GM12864 (cell line): ENCODE data around the gene SLC39A11.

ENCODE experiments used
- DNase-seq: peaks from one replicate; pipeline ENCODE4 v3.0.0-alpha.2; 2011; ENCODE audit warnings: low read depth
- H3K4me3 ChIP-seq: 2 replicates; pipeline ENCODE4 v1.5.1; 2011; ENCODE audit warnings: mild to moderate bottlenecking, low read depth, low read length, control low read depth
- CTCF ChIP-seq: IDR thresholded peaks from 2 replicates; pipeline ENCODE4 v1.5.1; 2011; ENCODE audit warnings: low read depth, mild to moderate bottlenecking, moderate library complexity, low read length, control low read depth, inconsistent platforms; ENCODE audit errors: missing control alignments

The SLC39A11 gene

GRCh38 chr17:73092523-73093135 lies at the start of gene SLC39A11:
SLC39A11 (minus strand) TSS chr17:73092688; CDS start chr17:73088764, 3,924 bp downstream.
- TF ChIP-seq CTCF, result no peak

DNA sequence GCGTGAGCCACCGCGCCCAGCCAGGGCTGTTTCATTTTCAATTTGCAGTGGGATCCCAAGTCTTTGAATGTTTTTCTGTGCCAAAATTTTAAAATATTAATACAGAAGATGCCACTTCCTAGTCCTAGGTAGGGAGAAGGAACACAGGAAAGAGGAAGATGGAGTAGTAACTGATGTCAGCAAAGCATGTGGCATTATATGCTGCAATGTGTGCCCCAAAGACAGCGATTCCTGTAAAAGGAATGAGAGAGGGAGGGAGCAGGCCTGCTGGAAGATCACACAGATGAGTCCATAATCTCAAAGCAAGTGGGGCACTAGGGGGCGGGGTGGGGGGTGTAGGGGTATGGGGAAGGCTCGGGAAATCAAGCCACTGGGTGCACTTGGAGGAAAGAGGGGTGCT lies 48.9 kb upstream of the SLC39A11 start:
- no peak for TF ChIP-seq CTCF
- DNase-seq, result no peak
- no peak overlapping the region for H3K4me3 ChIP-seq

More at GRCh38 chr17:73092523-73093135, at the start of gene SLC39A11:
- peak; percentile 80 for DNase-seq
- peak within 1 kb of the TSS; percentile 84 for H3K4me3 ChIP-seq

GRCh38 chr17:73140566-73140965 lies 48.1 kb upstream of the SLC39A11 start:
- no peak overlapping the region for H3K4me3 ChIP-seq
- DNase-seq, result no peak
- TF ChIP-seq CTCF, result no peak

DNA sequence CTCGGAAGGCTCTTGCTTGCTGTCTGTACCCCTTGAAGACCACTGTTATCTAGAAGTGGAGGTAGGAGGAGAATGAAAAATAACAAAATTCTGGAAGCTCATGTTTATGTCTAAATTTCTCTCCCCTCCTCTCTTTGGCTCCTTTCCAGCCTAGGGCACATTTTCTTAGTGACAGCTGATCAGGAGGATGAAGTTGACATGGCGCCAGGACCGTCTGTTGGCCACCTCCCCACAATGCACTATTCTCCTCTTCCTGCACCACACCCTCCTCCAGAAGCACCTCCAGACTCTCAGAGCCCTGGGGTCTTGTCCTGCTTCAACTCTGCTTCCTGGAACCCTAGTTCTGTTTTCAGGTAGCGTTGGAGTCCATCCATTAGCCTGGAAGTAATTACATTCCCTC lies 46.8 kb upstream of the SLC39A11 start:
- no peak for TF ChIP-seq CTCF
- no peak overlapping the region for H3K4me3 ChIP-seq
- DNase-seq, result no peak

- no peak for DNase-seq
- H3K4me3 ChIP-seq, result no peak overlapping the region
- no peak for TF ChIP-seq CTCF
Observed at GRCh38 chr17:73138541-73139138, 46.2 kb upstream of the SLC39A11 start.

DNA sequence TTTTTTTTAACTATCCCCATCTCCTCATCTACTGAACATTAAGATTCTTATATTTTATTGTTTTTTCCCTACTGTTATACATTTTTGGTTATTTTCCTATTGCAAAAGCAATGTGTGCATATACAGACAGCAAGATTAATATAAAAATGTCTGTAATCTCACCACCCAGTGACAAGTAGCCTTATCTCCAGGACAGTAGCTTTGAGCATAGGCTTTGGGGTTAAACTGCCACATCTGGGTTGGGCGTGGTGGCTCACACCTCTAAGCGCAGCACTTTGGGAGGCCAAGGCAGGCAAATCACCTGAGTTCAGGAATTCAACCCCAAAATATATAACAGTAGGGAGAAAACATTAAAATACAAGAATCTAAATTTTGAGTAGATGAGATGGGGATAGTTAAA lies 44.9 kb upstream of the SLC39A11 start:
- no peak for TF ChIP-seq CTCF
- H3K4me3 ChIP-seq, result no peak overlapping the region
- no peak for DNase-seq

DNA sequence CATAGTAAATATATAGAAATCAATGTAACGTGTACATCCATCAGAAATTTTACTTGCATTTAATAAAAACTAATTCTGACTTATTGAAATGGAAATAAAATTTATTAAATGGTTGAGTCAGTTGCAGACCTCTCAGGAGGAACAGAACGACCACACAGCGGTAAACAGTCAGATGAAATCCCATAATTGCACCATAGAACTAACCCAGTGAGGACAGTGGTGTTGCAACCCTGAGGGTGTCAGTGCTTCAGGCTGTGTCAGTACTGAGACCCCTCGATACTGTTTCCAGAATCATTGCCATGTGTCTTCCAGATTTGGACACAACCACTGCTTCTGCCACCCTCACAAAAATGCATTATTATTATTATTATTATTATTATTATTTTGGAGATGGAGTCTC lies 43.3 kb upstream of the SLC39A11 start:
- no peak for DNase-seq
- TF ChIP-seq CTCF, result no peak
- no peak overlapping the region for H3K4me3 ChIP-seq
